ENCODE data around the gene OR10AD1.

DNA sequence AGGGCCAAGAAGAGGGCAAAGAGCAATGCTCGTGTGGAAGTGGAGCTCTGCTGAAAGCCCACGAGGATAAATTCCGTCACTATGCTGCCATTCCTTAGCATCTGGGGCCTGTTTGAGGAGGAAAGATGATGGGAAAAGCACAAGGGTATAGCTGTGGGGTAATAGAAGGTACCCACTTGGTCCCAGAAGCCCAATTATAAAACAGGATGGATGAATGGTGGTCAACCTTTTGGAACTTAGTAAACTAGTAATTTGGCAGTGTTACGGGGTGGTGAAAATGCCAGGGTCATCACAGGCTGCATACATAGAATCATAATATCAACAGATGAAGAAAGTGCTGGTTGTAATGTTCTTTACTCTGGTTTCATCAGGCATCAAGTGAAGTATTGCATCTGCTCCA, at the start of gene OR10AD1:
- TF ChIP-seq, protein P1, sequence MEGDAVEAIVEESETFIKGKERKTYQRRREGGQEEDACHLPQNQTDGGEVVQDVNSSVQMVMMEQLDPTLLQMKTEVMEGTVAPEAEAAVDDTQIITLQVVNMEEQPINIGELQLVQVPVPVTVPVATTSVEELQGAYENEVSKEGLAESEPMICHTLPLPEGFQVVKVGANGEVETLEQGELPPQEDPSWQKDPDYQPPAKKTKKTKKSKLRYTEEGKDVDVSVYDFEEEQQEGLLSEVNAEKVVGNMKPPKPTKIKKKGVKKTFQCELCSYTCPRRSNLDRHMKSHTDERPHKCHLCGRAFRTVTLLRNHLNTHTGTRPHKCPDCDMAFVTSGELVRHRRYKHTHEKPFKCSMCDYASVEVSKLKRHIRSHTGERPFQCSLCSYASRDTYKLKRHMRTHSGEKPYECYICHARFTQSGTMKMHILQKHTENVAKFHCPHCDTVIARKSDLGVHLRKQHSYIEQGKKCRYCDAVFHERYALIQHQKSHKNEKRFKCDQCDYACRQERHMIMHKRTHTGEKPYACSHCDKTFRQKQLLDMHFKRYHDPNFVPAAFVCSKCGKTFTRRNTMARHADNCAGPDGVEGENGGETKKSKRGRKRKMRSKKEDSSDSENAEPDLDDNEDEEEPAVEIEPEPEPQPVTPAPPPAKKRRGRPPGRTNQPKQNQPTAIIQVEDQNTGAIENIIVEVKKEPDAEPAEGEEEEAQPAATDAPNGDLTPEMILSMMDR (IDR thresholded peaks at IDR 0.05) = no peak
- TF ChIP-seq POLR2A (IDR thresholded peaks at IDR 0.05) = no peak

Data from Peyer's patch (tissue), 4 donors.